ENCODE data around the gene EPHA6. TPM values are rescaled to one million over a fixed set of nuclear protein-coding genes. Genes with fewer than 3 reads are reported as not detected.
A peak's percentile ranks its signal among the peaks of the same experiment; 100 is the strongest.

EPHA6 gene
- polyA plus RNA-seq, 2 of the 4 experiments (the other 2 are of a cell fraction) = 0.08 TPM

DNA sequence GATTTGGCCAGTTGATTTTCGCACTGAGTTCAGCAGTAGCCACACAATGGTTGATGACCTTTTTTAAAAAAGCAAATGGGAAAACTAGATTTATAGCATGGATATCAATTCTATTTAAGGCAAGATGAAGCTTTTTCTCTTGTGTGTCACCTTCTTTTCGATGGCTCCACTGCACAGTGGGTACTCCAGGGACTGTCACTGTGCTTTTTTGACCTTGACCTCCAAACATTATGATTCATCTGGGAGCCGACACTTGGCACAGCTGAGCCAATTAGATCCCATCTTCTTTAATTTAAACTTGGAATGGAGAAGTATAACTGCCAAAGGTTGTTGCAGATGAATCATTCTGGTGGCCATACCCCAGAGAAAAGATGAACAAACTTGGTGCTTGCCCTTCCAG is 367.3 kb downstream of the EPHA6 start (continued):
- TF ChIP-seq, protein P1, sequence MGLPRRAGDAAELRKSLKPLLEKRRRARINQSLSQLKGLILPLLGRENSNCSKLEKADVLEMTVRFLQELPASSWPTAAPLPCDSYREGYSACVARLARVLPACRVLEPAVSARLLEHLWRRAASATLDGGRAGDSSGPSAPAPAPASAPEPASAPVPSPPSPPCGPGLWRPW (IDR thresholded peaks at IDR 0.05) = no peak
- no peak for TF ChIP-seq ZNF302 (CRISPR knock-in tag; IDR thresholded peaks at IDR 0.05)
- no peak for TF ChIP-seq ESRRA (IDR thresholded peaks at IDR 0.05; ENCODE audit: borderline replicate concordance, low read length)

DNA sequence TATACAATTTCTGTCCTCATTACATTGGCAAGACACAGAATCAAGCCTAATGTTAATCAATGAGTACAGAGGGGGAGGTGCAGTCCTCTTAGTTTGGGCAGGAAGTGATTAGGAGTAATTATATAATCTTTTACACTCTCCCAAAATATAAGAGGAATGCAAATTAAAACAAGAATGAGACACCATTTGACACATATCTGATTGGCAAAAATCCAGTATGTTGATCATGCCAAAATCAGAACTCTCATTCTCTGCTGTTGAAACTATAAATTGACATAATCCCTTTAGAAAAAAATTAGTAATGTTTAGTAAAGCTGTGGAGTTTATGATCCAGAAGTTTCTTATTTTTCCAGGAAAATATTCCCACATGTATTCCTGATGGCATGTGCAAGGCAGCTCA is 373.4 kb downstream of the EPHA6 start:
- Histone ChIP-seq H3K4me1 (no peaks in the 10 kb centered on the region), H3K4me3 (no peak overlapping the region), H3K9me3 (no peaks in the 10 kb centered on the region), H3K4me2 (no peak overlapping the region), H3K27ac (no peak overlapping the region)
- no peak for TF ChIP-seq TP53 (CRISPR knock-in tag; IDR thresholded peaks at IDR 0.05)
- no peak for TF ChIP-seq HEYL (CRISPR knock-in tag; IDR thresholded peaks at IDR 0.05)
- TF ChIP-seq ZFP36 (IDR thresholded peaks at IDR 0.05; ENCODE audit: borderline replicate concordance, partially characterized antibody) = no peak
- no peak for TF ChIP-seq EP300 (IDR thresholded peaks at IDR 0.05)
- no peak for TF ChIP-seq FOSL2 (IDR thresholded peaks at IDR 0.05)
- no peak for TF ChIP-seq FOSL2 (CRISPR knock-in tag; IDR thresholded peaks at IDR 0.05)
- no peak for TF ChIP-seq HOXB13 (CRISPR knock-in tag; IDR thresholded peaks at IDR 0.05; ENCODE audit: low read depth)
- no peak for TF ChIP-seq ZSCAN20 (CRISPR knock-in tag; IDR thresholded peaks at IDR 0.05)
- no peak for TF ChIP-seq HOXB5 (CRISPR knock-in tag; IDR thresholded peaks at IDR 0.05)
- no peak for TF ChIP-seq CEBPB (IDR thresholded peaks at IDR 0.05)
- TF ChIP-seq SMC3 (IDR thresholded peaks at IDR 0.05) = no peak
- no peak for TF ChIP-seq CBX2 (IDR thresholded peaks at IDR 0.05; ENCODE audit: borderline replicate concordance, low read depth)
- TF ChIP-seq, protein P2, sequence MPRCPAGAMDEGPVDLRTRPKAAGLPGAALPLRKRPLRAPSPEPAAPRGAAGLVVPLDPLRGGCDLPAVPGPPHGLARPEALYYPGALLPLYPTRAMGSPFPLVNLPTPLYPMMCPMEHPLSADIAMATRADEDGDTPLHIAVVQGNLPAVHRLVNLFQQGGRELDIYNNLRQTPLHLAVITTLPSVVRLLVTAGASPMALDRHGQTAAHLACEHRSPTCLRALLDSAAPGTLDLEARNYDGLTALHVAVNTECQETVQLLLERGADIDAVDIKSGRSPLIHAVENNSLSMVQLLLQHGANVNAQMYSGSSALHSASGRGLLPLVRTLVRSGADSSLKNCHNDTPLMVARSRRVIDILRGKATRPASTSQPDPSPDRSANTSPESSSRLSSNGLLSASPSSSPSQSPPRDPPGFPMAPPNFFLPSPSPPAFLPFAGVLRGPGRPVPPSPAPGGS (IDR thresholded peaks at IDR 0.05) = no peak
- no peak for TF ChIP-seq EHMT2 (IDR thresholded peaks at IDR 0.05; ENCODE audit: low read depth)
- TF ChIP-seq, protein P3, sequence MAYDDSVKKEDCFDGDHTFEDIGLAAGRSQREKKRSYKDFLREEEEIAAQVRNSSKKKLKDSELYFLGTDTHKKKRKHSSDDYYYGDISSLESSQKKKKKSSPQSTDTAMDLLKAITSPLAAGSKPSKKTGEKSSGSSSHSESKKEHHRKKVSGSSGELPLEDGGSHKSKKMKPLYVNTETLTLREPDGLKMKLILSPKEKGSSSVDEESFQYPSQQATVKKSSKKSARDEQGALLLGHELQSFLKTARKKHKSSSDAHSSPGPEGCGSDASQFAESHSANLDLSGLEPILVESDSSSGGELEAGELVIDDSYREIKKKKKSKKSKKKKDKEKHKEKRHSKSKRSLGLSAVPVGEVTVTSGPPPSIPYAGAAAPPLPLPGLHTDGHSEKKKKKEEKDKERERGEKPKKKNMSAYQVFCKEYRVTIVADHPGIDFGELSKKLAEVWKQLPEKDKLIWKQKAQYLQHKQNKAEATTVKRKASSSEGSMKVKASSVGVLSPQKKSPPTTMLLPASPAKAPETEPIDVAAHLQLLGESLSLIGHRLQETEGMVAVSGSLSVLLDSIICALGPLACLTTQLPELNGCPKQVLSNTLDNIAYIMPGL (CRISPR knock-in tag; IDR thresholded peaks at IDR 0.05; ENCODE audit: borderline replicate concordance) = no peak
- TF ChIP-seq RCOR1 (IDR thresholded peaks at IDR 0.05; ENCODE audit: low read depth, low read length) = no peak
- no peak for TF ChIP-seq RAD21 (conservative IDR thresholded peaks at IDR 0.05 in 1 of 2, IDR thresholded peaks at IDR 0.05 in 1 of 2)
- no peak for TF ChIP-seq MAFK (IDR thresholded peaks at IDR 0.05; ENCODE audit: partially characterized antibody)
- no peak for TF ChIP-seq ESRRA (IDR thresholded peaks at IDR 0.05; ENCODE audit: borderline replicate concordance, low read length)
- FAIRE-seq (no peak), ATAC-seq (no peak), DNase-seq (ENCODE audit: low read depth in 1 of 2, low spot score in 1 of 2) (no peak)
- ChIA-PET CTCF (no interaction called here), POLR2A (no interaction called here)

DNA sequence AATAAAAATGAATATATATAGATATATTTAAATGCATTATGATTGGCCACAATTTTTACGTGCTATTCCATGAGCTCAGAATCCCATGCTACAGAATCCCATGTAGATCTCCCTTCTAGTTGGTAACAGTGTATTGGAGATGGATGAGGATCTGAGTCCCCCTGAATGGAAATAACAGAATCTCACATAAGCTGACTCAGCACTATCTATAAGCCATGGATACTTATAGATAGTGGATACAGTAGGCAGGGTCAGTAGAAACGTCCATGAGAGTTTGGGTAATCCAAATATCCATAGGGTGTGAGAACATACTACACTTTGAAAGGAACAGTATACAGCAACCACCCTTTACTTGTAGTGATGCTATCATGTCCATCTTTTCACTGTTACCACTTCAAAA is 375.4 kb downstream of the EPHA6 start:
- H3K4me3 ChIP-seq = no peak overlapping the region
- ATAC-seq (no peak), DNase-seq (ENCODE audit: low read depth in 1 of 2, low spot score in 1 of 2) (no peak), FAIRE-seq (no peak)
- WGBS (ENCODE audit: missing lambda C conversion rate) = 3% methylated on average over 2 of the region's 2 CpGs
- no peaks in the 10 kb centered on the region for H3K9me3 ChIP-seq
- H3K4me2 ChIP-seq = no peak overlapping the region
- ChIA-PET CTCF (no interaction called here), POLR2A (no interaction called here)
- H3K4me1 ChIP-seq = no peaks in the 10 kb centered on the region
- no peak overlapping the region for H3K27ac ChIP-seq
- TF ChIP-seq MYC (IDR thresholded peaks at IDR 0.05; ENCODE audit: borderline replicate concordance, low read length) = no peak
- no peak for TF ChIP-seq NR3C1 (IDR thresholded peaks at IDR 0.05)
- TF ChIP-seq MAFK (IDR thresholded peaks at IDR 0.05; ENCODE audit: partially characterized antibody) = peak; percentile 96

Data from A549 (cell line).